GM12872 (cell line): ENCODE data around the gene HEPACAM.

Experiments used
- TF ChIP-seq, protein P1 (sequence below): IDR thresholded peaks from 3 replicates; pipeline ENCODE4 v1.5.1; 2011; ENCODE audit warnings: low read depth, mild to moderate bottlenecking, low read length, moderate library complexity; ENCODE audit not compliant: insufficient read depth

The HEPACAM gene

GRCh38 chr11:124891373-124891861 is 44.4 kb downstream of the HEPACAM start:
- TF ChIP-seq, protein P1, sequence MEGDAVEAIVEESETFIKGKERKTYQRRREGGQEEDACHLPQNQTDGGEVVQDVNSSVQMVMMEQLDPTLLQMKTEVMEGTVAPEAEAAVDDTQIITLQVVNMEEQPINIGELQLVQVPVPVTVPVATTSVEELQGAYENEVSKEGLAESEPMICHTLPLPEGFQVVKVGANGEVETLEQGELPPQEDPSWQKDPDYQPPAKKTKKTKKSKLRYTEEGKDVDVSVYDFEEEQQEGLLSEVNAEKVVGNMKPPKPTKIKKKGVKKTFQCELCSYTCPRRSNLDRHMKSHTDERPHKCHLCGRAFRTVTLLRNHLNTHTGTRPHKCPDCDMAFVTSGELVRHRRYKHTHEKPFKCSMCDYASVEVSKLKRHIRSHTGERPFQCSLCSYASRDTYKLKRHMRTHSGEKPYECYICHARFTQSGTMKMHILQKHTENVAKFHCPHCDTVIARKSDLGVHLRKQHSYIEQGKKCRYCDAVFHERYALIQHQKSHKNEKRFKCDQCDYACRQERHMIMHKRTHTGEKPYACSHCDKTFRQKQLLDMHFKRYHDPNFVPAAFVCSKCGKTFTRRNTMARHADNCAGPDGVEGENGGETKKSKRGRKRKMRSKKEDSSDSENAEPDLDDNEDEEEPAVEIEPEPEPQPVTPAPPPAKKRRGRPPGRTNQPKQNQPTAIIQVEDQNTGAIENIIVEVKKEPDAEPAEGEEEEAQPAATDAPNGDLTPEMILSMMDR = no peak

GRCh38 chr11:124890683-124891372 is 45.0 kb downstream of the HEPACAM start:
- TF ChIP-seq, protein P1 = no peak

DNA sequence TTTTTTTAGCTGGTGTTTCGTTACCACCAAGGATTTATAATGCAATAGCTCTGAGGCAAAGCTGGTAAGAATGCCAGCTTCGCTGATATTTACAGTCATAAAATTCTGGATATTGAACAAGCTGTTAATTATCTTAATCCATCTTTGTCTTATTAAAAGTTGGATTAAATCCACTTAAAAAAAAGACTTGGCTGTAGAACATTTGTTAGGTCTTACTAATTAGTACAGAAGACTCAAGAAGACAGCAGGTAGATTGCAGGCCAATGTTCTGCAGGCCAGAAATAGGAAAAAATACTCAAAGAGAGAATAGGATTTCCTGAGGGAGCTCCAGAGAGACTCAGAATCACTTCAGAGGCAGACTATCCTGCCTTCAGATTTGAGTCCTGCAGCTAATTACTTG is 45.7 kb downstream of the HEPACAM start:
- TF ChIP-seq, protein P1 = no peak

DNA sequence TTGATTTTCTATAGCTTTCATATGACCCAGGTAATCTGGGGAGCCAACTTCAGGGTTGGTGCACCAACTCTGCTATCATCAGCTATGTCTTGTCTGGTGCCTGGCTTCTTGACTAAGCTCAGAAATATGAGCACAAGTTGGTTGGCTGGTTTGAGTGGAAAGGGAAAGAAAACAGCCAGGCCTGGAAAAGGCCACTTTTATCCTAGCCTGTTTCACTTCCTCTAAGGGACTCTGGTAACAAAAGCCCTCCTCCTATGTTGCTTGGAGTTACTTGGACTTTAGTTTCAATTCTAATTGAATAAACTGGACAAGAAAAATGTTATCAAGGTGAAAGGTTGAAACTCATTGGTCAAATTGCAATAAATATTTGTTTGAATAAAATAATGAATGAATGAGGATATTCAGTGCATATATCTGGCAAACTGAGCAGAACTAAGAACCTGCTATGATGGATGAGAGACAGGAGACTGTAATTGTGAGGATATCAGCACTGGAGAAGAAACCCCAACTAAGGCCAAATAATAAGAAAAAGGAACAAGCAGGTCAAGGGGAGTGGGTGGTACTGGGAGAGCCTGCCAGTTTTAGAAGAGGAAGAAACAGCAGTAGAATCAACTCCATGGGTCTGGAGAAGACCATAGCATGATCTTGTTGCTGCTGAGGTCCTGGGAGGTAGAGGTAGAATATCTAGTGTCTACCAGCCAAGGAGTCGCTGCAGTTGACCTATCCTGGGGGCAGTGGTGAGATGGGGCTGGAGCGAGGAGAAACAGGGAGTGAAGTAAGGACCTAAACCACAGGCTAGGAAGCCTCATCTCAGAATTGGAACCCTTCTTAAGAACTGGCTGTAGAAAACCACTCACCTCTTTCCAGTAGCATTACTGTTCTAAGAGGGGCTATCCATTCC is 46.4 kb downstream of the HEPACAM start:
- TF ChIP-seq, protein P1 = no peak

DNA sequence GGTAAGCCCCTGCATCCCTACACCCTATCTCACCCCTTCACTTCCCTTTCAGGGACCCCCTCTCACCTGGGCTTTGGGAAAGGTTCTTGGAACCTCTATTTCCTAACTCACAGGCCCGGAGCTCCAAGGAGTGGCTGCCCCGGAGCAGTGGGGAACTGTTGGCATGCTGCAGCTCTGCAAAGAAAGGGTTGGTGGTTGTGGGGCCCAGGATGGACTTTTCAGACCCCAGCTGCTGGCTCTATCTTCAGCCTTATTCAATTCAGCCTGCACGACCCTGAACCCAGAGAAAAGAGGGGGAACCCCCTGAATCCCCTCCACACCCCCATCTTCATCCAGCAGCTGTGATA is 48.2 kb downstream of the HEPACAM start:
- TF ChIP-seq, protein P1 = no peak

GRCh38 chr11:124886978-124887666 is 48.7 kb downstream of the HEPACAM start:
- TF ChIP-seq, protein P1 = no peak

- TF ChIP-seq, protein P1 = no peak
These were observed 49.4 kb downstream of the HEPACAM start for GRCh38 chr11:124886476-124886875.
